ENCODE measurements around the gene OSBPL6. TPM values are rescaled to one million over a fixed set of nuclear protein-coding genes. Genes with fewer than 3 reads are reported as not detected.
A peak's percentile ranks its signal among the peaks of the same experiment; 100 is the strongest.

OSBPL6 gene
- total RNA-seq, 1 experiment from 2014 or later, result 4.6 TPM

DNA sequence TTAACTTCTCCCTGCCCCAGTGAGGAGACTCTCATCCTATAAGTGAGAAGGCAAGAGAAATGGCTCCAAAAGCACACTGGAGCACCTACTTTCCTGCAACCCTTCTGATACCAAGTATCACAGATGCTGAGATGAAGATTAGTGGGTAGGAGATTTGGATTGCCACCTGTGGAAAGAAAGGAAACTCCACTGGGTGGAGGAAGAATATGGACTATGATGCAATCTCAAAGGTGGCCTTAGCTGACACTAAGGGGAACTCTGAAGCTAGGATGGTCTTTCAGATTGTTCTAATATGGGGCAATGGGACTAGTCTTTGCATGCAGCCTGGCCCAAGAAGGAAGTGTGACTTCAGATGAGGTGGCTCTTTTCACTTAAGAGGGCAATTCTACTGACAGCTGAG, 235.0 kb downstream of the OSBPL6 start:
- H3K23ac ChIP-seq (ENCODE audit: insufficient read length, low read depth, low read length), result no peak overlapping the region
- no peaks in the 10 kb centered on the region for H4K20me1 ChIP-seq (ENCODE audit: control insufficient read depth, insufficient read depth, insufficient read length)
- Mint-ChIP-seq H3K4me3 (no peak overlapping the region; a peak in 1 of 5 replicates), H3K4me1 (no peaks in the 10 kb centered on the region), H3K9me3 (peaks cover 2 to 7% of the 10 kb centered on the region in 2 experiments; a peak in 3 of 5 replicates), H3K27me3 (ENCODE audit: low read depth) (no peaks in the 10 kb centered on the region), H3K36me3 (ENCODE audit: insufficient read depth in 1 of 3, low read depth in 3 of 3) (peaks cover 26 to 75% (median 64%) of the 10 kb centered on the region in 3 experiments; a peak in 6 of 7 replicates), H3K27ac (peak overlapping the region in 2 of 3 experiments; percentile 6 to 88; a peak in 3 of 7 replicates)
- H3K4me1 ChIP-seq (ENCODE audit: insufficient read depth, low read length), result no peaks in the 10 kb centered on the region
- H4K91ac ChIP-seq (ENCODE audit: insufficient read length, low read depth, low read length), result no peak overlapping the region
- H3K9ac ChIP-seq (ENCODE audit: extremely low read depth, insufficient read length, low read length), result no peak overlapping the region
- no peak overlapping the region for H2BK20ac ChIP-seq (ENCODE audit: low read depth, low read length, poor library complexity, severe bottlenecking)
- H4K8ac ChIP-seq (replicated peaks; ENCODE audit: insufficient read length, low read depth, low read length), result no peak overlapping the region
- H2BK15ac ChIP-seq (ENCODE audit: low read depth, low read length), result no peak overlapping the region
- H3K14ac ChIP-seq (ENCODE audit: insufficient read depth, low read length), result no peak overlapping the region
- TF ChIP-seq, protein P1, sequence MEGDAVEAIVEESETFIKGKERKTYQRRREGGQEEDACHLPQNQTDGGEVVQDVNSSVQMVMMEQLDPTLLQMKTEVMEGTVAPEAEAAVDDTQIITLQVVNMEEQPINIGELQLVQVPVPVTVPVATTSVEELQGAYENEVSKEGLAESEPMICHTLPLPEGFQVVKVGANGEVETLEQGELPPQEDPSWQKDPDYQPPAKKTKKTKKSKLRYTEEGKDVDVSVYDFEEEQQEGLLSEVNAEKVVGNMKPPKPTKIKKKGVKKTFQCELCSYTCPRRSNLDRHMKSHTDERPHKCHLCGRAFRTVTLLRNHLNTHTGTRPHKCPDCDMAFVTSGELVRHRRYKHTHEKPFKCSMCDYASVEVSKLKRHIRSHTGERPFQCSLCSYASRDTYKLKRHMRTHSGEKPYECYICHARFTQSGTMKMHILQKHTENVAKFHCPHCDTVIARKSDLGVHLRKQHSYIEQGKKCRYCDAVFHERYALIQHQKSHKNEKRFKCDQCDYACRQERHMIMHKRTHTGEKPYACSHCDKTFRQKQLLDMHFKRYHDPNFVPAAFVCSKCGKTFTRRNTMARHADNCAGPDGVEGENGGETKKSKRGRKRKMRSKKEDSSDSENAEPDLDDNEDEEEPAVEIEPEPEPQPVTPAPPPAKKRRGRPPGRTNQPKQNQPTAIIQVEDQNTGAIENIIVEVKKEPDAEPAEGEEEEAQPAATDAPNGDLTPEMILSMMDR (conservative IDR thresholded peaks at IDR 0.05), result no peak
- no peak overlapping the region for H2BK12ac ChIP-seq (ENCODE audit: insufficient read length, low read depth, low read length)
- no peak overlapping the region for H3K27ac ChIP-seq (ENCODE audit: insufficient read length, low read depth, low read length)
- H3K27me3 ChIP-seq (ENCODE audit: insufficient read depth, low read length), result no peaks in the 10 kb centered on the region
- H3T11ph ChIP-seq (ENCODE audit: low read length), result no peak overlapping the region
- H3K18ac ChIP-seq (ENCODE audit: insufficient read length, low read depth, low read length), result no peak overlapping the region
- no peak overlapping the region for H4K5ac ChIP-seq (ENCODE audit: insufficient read length, low read depth, low read length)
- no peak for DNase-seq
- H3K23me2 ChIP-seq (ENCODE audit: insufficient read length, low read depth, low read length, poor library complexity, severe bottlenecking), result no peaks in the 10 kb centered on the region
- no peaks in the 10 kb centered on the region for H3K9me3 ChIP-seq (ENCODE audit: control insufficient read depth, low read depth, low read length)
- H3K4ac ChIP-seq (ENCODE audit: low read depth, low read length), result no peak overlapping the region
- no peak overlapping the region for H3K4me2 ChIP-seq (ENCODE audit: insufficient read depth, insufficient read length, low read length)
- no peak overlapping the region for H2BK5ac ChIP-seq (ENCODE audit: insufficient read length, low read length)
- H2AFZ ChIP-seq (ENCODE audit: low read length), result no peak overlapping the region
- H2AK5ac ChIP-seq (ENCODE audit: insufficient read length, low read length), result no peak overlapping the region
- H3K79me1 ChIP-seq (ENCODE audit: insufficient read depth, low read depth, low read length, poor library complexity, severe bottlenecking), result no peaks in the 10 kb centered on the region
- H2BK120ac ChIP-seq (ENCODE audit: low read depth, low read length, poor library complexity, severe bottlenecking), result no peak overlapping the region
- H3K79me2 ChIP-seq (ENCODE audit: insufficient read depth, low read length), result no peaks in the 10 kb centered on the region
- no peak overlapping the region for H3K56ac ChIP-seq (ENCODE audit: insufficient read length, low read depth, low read length)

Data from H9 (cell line).